H9 (cell line): ENCODE results near the gene OSBPL1A. TPM values are rescaled to one million over a fixed set of nuclear protein-coding genes. Genes with fewer than 3 reads are reported as not detected.

Experiments
- DNase-seq: peaks from one replicate; pipeline ENCODE4 v3.0.0-alpha.2; 2017
- H2AFZ ChIP-seq: one replicate; pipeline ENCODE4 v1.6.1; 2013; ENCODE audit warnings: mild to moderate bottlenecking, low read length, control low read depth, moderate library complexity
- H2AK5ac ChIP-seq: 2 replicates; pipeline ENCODE4 v1.6.1; 2013; ENCODE audit warnings: low read length, control low read depth, mixed read lengths; ENCODE audit not compliant: insufficient read length
- H2BK120ac ChIP-seq: one replicate; pipeline ENCODE4 v1.6.1; 2013; ENCODE audit warnings: low read depth, mild to moderate bottlenecking, low read length, control low read depth, inconsistent platforms; ENCODE audit not compliant: poor library complexity, severe bottlenecking
- H2BK12ac ChIP-seq: 2 replicates; pipeline ENCODE4 v1.6.1; 2013; ENCODE audit warnings: low read length, control low read depth, mixed read lengths, low read depth; ENCODE audit not compliant: insufficient read length
- H2BK15ac ChIP-seq: 2 replicates; pipeline ENCODE4 v1.6.1; 2013; ENCODE audit warnings: low read depth, low read length, control low read depth
- H2BK20ac ChIP-seq: one replicate; pipeline ENCODE4 v1.6.1; 2013; ENCODE audit warnings: low read depth, mild to moderate bottlenecking, low read length, control low read depth, inconsistent platforms; ENCODE audit not compliant: poor library complexity, severe bottlenecking
- H2BK5ac ChIP-seq: 2 replicates; pipeline ENCODE4 v1.6.1; 2013; ENCODE audit warnings: low read length, control low read depth, mixed read lengths; ENCODE audit not compliant: insufficient read length
- H3K14ac ChIP-seq: 2 replicates; pipeline ENCODE4 v1.6.1; 2013; ENCODE audit warnings: low read length, control low read depth; ENCODE audit not compliant: insufficient read depth
- H3K18ac ChIP-seq: 2 replicates; pipeline ENCODE4 v1.6.1; 2013; ENCODE audit warnings: low read depth, mild to moderate bottlenecking, mixed read lengths, low read length, control low read depth; ENCODE audit not compliant: insufficient read length
- H3K23ac ChIP-seq: 2 replicates; pipeline ENCODE4 v1.6.1; 2013; ENCODE audit warnings: low read length, control low read depth, mixed read lengths, low read depth; ENCODE audit not compliant: insufficient read length
- H3K23me2 ChIP-seq: 2 replicates; pipeline ENCODE4 v1.6.1; 2013; ENCODE audit warnings: low read depth, mild to moderate bottlenecking, mixed read lengths, low read length, control low read depth; ENCODE audit not compliant: insufficient read length, poor library complexity, severe bottlenecking
- H3K27ac ChIP-seq: 2 replicates; pipeline ENCODE4 v1.5.1; 2013; ENCODE audit warnings: low read length, control low read depth, mixed read lengths, low read depth; ENCODE audit not compliant: insufficient read length
- H3K27me3 ChIP-seq: 2 replicates; pipeline ENCODE4 v1.6.1; 2013; ENCODE audit warnings: low read length, control low read depth, inconsistent platforms; ENCODE audit not compliant: insufficient read depth
- H3K4ac ChIP-seq: 2 replicates; pipeline ENCODE4 v1.6.1; 2013; ENCODE audit warnings: low read depth, mild to moderate bottlenecking, control low read depth, inconsistent platforms, low read length, moderate library complexity
- H3K4me1 ChIP-seq: 2 replicates; pipeline ENCODE4 v1.6.1; 2013; ENCODE audit warnings: low read length, control low read depth, inconsistent platforms; ENCODE audit not compliant: insufficient read depth
- H3K4me2 ChIP-seq: 2 replicates; pipeline ENCODE4 v1.6.1; 2013; ENCODE audit warnings: low read length, control low read depth, mixed read lengths; ENCODE audit not compliant: insufficient read length, insufficient read depth
- H3K56ac ChIP-seq: 2 replicates; pipeline ENCODE4 v1.6.1; 2013; ENCODE audit warnings: low read depth, mild to moderate bottlenecking, mixed read lengths, low read length, control low read depth; ENCODE audit not compliant: insufficient read length
- H3K79me1 ChIP-seq: 2 replicates; pipeline ENCODE4 v1.6.1; 2013; ENCODE audit warnings: low read depth, mild to moderate bottlenecking, moderate library complexity, low read length, control low read depth, inconsistent platforms; ENCODE audit not compliant: insufficient read depth, poor library complexity, severe bottlenecking
- H3K79me2 ChIP-seq: 2 replicates; pipeline ENCODE4 v1.6.1; 2013; ENCODE audit warnings: low read length, control low read depth, inconsistent platforms; ENCODE audit not compliant: insufficient read depth
- H3K9ac ChIP-seq: 2 replicates; pipeline ENCODE4 v1.6.1; 2013; ENCODE audit warnings: low read length, control low read depth, mixed read lengths; ENCODE audit not compliant: insufficient read length; ENCODE audit errors: extremely low read depth
- H3K9me3 ChIP-seq: one replicate; pipeline ENCODE4 v1.6.1; 2013; ENCODE audit warnings: low read depth, low read length, inconsistent platforms; ENCODE audit not compliant: control insufficient read depth
- H3T11ph ChIP-seq: one replicate; pipeline ENCODE4 v1.6.1; 2013; ENCODE audit warnings: mild to moderate bottlenecking, low read length, control low read depth, inconsistent platforms
- H4K20me1 ChIP-seq: one replicate; pipeline ENCODE4 v1.6.1; 2013; ENCODE audit not compliant: control insufficient read depth, insufficient read length, insufficient read depth
- H4K5ac ChIP-seq: 2 replicates; pipeline ENCODE4 v1.6.1; 2013; ENCODE audit warnings: low read depth, mild to moderate bottlenecking, mixed read lengths, low read length, control low read depth; ENCODE audit not compliant: insufficient read length
- H4K8ac ChIP-seq: replicated peaks from 2 replicates; pipeline ENCODE4 v1.6.1; 2013; ENCODE audit warnings: low read length, control low read depth, mixed read lengths, low read depth; ENCODE audit not compliant: insufficient read length
- H4K91ac ChIP-seq: 2 replicates; pipeline ENCODE4 v1.6.1; 2013; ENCODE audit warnings: low read depth, mild to moderate bottlenecking, moderate library complexity, mixed read lengths, low read length, control low read depth; ENCODE audit not compliant: insufficient read length
- H3K27ac Mint-ChIP-seq, 3 experiments: 2 replicates in 2 of 3; 3 replicates in 1 of 3; pipeline ENCODE4 v1.8.0; 2020 to 2021; ENCODE audit warnings: mixed read lengths in 3 of 3, mild to moderate bottlenecking in 1 of 3, moderate library complexity in 1 of 3
- H3K27me3 Mint-ChIP-seq: 2 replicates; pipeline ENCODE4 v1.8.0; 2021; ENCODE audit warnings: low read depth, mild to moderate bottlenecking, moderate library complexity, mixed read lengths
- H3K36me3 Mint-ChIP-seq, 3 experiments: 2 replicates in 2 of 3; 3 replicates in 1 of 3; pipeline ENCODE4 v1.8.0; 2020 to 2021; ENCODE audit warnings: low read depth in 3 of 3, mixed read lengths in 3 of 3; ENCODE audit not compliant: insufficient read depth in 1 of 3
- H3K4me1 Mint-ChIP-seq, 2 experiments: 2 replicates each; pipeline ENCODE4 v1.8.0; 2020; ENCODE audit warnings: mixed read lengths in 2 of 2
- H3K4me3 Mint-ChIP-seq, 2 experiments: 2 replicates in 1 of 2; 3 replicates in 1 of 2; pipeline ENCODE4 v1.8.0; 2020 to 2021; ENCODE audit warnings: mild to moderate bottlenecking in 2 of 2, mixed read lengths in 2 of 2, moderate library complexity in 1 of 2
- H3K9me3 Mint-ChIP-seq, 2 experiments: 2 replicates in 1 of 2; 3 replicates in 1 of 2; pipeline ENCODE4 v1.8.0; 2020; ENCODE audit warnings: mild to moderate bottlenecking in 2 of 2, mixed read lengths in 2 of 2, moderate library complexity in 1 of 2
- CTCF ChIP-seq: fragments of 200-600 bp; sonication (generic); conservative IDR thresholded peaks from 3 replicates; pipeline ENCODE4 v1.8.0; 2021; ENCODE audit warnings: antibody characterized with exemption, mild to moderate bottlenecking
- total RNA-seq: library from RNA; stranded (reverse); gene quantifications from 2 replicates; pipeline ENCODE4 v1.2.1, GENCODE V29; 2021

OSBPL1A gene
- total RNA-seq, 1 experiment from 2014 or later: 33.9 TPM

GRCh38 chr18:24322584-24323136, 75.0 kb downstream of the OSBPL1A start:
- H3K56ac ChIP-seq: no peak overlapping the region
- no peaks in the 10 kb centered on the region for H3K79me2 ChIP-seq
- H3K27me3 ChIP-seq: no peaks in the 10 kb centered on the region
- no peak overlapping the region for H3K27ac ChIP-seq
- Mint-ChIP-seq H3K9me3 (no peaks in the 10 kb centered on the region), H3K36me3 (peaks cover 0 to 6% (median 0%) of the 10 kb centered on the region in 3 experiments; a peak in 2 of 7 replicates), H3K27ac (no peak overlapping the region), H3K27me3 (no peaks in the 10 kb centered on the region), H3K4me3 (no peak overlapping the region), H3K4me1 (no peaks in the 10 kb centered on the region)
- no peak overlapping the region for H2BK20ac ChIP-seq
- H2AFZ ChIP-seq: no peak overlapping the region
- no peak overlapping the region for H3K4me2 ChIP-seq
- H3K9me3 ChIP-seq: no peaks in the 10 kb centered on the region
- no peak overlapping the region for H2BK5ac ChIP-seq
- no peak overlapping the region for H2BK15ac ChIP-seq
- no peak overlapping the region for H3K23ac ChIP-seq
- no peak overlapping the region for H3T11ph ChIP-seq
- H4K91ac ChIP-seq: no peak overlapping the region
- no peak overlapping the region for H2BK120ac ChIP-seq
- no peak overlapping the region for H3K14ac ChIP-seq
- H2BK12ac ChIP-seq: no peak overlapping the region
- no peak overlapping the region for H3K18ac ChIP-seq
- H4K5ac ChIP-seq: no peak overlapping the region
- H3K4me1 ChIP-seq: no peaks in the 10 kb centered on the region
- DNase-seq: no peak
- no peaks in the 10 kb centered on the region for H3K79me1 ChIP-seq
- H3K9ac ChIP-seq: no peak overlapping the region
- no peak for TF ChIP-seq CTCF
- H4K20me1 ChIP-seq: no peaks in the 10 kb centered on the region
- no peak overlapping the region for H4K8ac ChIP-seq
- no peaks in the 10 kb centered on the region for H3K23me2 ChIP-seq
- no peak overlapping the region for H3K4ac ChIP-seq
- no peak overlapping the region for H2AK5ac ChIP-seq
